ENCODE data around the gene GATAD2A.
A peak's percentile ranks its signal among the peaks of the same experiment; 100 is the strongest.

The GATAD2A gene

DNA sequence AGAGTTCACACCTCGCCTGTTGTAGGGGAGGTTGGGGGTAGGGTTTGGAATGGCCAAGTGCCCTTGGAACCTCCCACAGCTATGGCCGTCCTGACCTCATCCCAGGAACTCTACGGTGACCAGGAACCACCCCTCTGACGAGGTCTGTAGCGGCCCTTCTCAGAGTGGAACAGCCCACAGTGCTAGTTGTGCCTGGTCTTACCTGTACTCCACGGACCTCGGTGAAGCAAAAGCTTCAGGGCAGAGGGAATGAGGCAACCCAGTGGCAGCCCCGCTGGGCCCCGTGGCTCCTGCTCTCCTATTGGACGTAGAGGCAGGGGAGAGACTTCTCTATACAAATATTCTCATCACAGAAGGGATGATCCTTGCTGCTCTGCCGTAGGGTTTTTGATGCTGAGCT, 102.7 kb downstream of the GATAD2A start:
- H3K4me3 Mint-ChIP-seq, result no peak overlapping the region
- ATAC-seq (no peak), DNase-seq (no peak)
- no peaks in the 10 kb centered on the region for H3K9me3 Mint-ChIP-seq
- H3K4me1 Mint-ChIP-seq, result no peaks in the 10 kb centered on the region
- peak overlapping the region in 1 of 2 donors; percentile 50 for H3K27ac Mint-ChIP-seq
- H3K27me3 Mint-ChIP-seq, result no peaks in the 10 kb centered on the region

- Mint-ChIP-seq H3K4me1 (peaks cover 12% of the 10 kb centered on the region), H3K27ac (no peak overlapping the region), H3K9me3 (no peaks in the 10 kb centered on the region), H3K27me3 (no peaks in the 10 kb centered on the region), H3K4me3 (no peak overlapping the region)
- DNase-seq (no peak), ATAC-seq (no peak)
Measured at GRCh38 chr19:19510432-19510831, 105.0 kb downstream of the GATAD2A start.

DNA sequence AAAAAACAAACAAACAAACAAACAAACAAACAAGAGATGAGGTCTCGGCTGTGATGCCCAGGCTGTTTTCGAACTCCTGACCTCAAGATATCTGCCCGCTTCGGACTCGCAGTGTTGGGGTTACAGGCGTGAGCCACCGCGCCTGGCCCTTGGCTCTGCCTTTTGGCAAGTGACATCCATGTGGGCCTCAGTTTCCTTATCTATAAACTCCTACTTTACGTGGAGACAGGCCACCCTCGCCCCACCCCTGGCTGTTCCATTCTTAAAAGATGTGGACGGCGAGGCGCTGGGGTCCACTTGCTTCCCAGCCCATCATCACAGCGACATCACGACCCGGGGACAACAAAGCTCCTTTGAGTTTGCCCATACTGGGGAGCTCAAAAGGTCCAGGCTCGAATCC, 108.2 kb downstream of the GATAD2A start:
- no peak for ATAC-seq
- Mint-ChIP-seq H3K27me3 (no peaks in the 10 kb centered on the region), H3K4me3 (peak overlapping the region in 1 of 2 donors; percentile 73), H3K4me1 (peaks cover 33% of the 10 kb centered on the region), H3K27ac (peak overlapping the region in 1 of 2 donors; percentile 34), H3K9me3 (no peaks in the 10 kb centered on the region)
- no peak for DNase-seq

DNA sequence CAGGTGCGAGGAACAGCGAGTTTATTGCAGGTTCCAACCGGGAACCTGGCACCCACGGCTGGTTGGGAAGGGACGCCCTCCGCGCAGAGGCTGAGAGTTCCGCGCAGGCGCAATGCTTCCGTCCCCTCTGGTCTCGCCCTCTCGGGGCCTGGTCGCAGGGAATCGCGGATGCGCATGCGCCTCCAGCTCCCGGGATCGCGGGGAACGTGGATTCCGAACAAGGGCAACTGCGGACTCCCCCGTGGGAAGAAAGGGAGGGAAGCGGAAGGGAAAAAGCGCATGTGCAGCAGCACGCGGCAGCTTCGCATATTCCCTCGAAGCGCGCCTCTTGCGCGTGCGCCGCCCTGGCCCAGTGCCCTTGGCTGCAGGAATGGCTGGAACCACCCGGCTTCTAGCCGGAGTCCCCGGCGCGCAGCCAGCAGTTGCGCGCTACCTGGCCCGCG, 108.8 kb downstream of the GATAD2A start:
- DNase-seq (no peak), ATAC-seq (no peak)
- peak overlapping the region; percentile 50 to 73 for H3K4me3 Mint-ChIP-seq
- H3K4me1 Mint-ChIP-seq, result peaks cover 37% of the 10 kb centered on the region
- no peaks in the 10 kb centered on the region for H3K9me3 Mint-ChIP-seq
- peak overlapping the region in 1 of 2 donors; percentile 42 for H3K27ac Mint-ChIP-seq
- no peaks in the 10 kb centered on the region for H3K27me3 Mint-ChIP-seq

DNA sequence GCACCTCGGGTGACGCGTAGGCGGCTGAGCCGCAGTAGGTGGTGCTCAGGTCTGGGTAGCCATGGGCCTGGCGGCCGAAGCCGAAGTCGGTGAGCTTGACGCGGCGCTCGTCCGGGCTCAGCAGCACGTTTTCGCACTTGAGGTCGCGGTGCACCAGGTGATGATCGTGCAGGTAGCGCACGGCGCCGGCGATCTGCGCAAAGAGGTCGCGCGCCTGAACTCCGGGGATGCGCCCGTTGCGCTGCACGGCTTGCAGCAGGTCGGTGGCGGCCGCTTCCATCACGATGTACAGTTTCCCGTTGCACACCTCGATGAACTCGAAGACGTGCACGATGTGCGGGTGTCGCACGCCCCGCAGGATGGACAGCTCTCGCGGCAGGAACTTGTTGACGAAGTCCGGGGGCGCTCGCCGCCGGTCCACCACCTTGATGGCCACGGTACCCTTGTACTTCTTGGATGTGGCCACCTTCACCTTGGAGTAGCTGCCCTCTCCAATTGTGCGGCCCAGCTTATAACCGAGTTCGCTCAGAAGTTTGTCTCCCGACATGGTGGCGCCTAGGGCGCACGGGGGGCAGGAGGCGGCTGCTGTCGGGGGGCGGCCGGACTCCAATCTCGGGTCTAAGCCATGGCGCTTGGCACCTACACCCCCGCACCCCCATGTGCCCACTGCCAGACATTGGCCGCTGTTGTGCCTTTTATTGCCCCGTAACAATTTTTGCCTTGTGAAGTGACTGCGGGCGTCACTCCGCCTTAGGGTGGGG, 109.6 kb downstream of the GATAD2A start, which contains the start of gene TSSK6:
TSS of gene TSSK6 (minus strand) at position 668 of the 761 bp plus-strand sequence. CDS start at position 547, 121 bp downstream.
- H3K27me3 Mint-ChIP-seq, result no peaks in the 10 kb centered on the region
- ATAC-seq (no peak), DNase-seq (no peak)
- H3K4me1 Mint-ChIP-seq, result peaks cover 45% of the 10 kb centered on the region
- H3K9me3 Mint-ChIP-seq, result no peaks in the 10 kb centered on the region
- H3K27ac Mint-ChIP-seq, result peak within 1 kb of the TSS; percentile 95 to 96
- peak within 1 kb of the TSS; percentile 86 to 93 for H3K4me3 Mint-ChIP-seq

DNA sequence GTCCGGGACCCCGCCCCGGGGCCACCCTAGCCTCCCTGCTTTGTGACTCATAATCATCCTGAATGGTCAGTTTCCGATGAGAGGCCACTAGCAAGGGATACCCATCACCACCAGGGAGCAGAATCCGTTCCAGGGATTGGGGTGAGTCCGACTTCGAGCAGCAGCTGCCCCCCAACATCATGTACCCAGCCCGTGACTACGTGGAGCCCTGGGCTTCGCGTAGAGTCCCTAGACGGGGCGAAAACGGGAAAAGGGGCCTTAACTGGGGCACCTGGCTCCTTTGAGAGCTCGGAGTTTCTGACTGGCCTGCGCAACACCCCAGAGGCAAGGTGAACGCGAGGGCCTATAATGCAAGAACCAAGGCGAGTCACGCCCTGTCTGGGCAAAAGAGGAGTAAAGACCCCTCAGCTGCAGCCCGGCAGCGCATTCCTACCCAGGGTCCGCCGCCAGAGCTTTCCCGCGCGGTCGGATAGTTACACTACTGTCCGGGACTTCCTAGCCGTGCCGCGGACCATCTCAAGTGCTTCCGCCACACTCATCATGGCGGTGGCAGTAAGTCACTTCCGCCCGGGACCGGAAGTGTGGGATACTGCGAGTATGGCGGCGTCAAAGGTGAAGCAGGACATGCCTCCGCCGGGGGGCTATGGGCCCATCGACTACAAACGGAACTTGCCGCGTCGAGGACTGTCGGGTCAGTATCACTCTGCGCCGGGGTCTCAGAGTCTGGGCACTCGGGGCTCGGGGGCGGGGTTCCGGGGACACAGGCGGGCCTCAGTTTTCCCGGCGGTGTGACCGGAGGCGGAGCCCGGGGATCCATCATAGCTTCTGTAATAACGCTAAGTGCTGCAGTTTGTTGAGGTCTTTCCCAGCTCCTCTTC, 110.4 kb downstream of the GATAD2A start, which contains the start of gene NDUFA13:
TSS of gene NDUFA13 (plus strand) at position 584 of the 878 bp plus-strand sequence. CDS start at position 598, 14 bp downstream.
- ATAC-seq (peak; percentile 93), DNase-seq (peak; percentile 94 to 95)
- peak within 1 kb of the TSS; percentile 95 to 96 for H3K27ac Mint-ChIP-seq
- no peaks in the 10 kb centered on the region for H3K9me3 Mint-ChIP-seq
- peaks cover 53% of the 10 kb centered on the region for H3K4me1 Mint-ChIP-seq
- peak within 1 kb of the TSS; percentile 86 to 93 for H3K4me3 Mint-ChIP-seq
- H3K27me3 Mint-ChIP-seq, result no peaks in the 10 kb centered on the region

- no peaks in the 10 kb centered on the region for H3K9me3 Mint-ChIP-seq
- peak overlapping the region; percentile 33 to 96 for H3K27ac Mint-ChIP-seq
- no peak for DNase-seq
- H3K4me3 Mint-ChIP-seq, result peak overlapping the region; percentile 86 to 93
- H3K4me1 Mint-ChIP-seq, result peaks cover 56% of the 10 kb centered on the region
- H3K27me3 Mint-ChIP-seq, result no peaks in the 10 kb centered on the region
- ATAC-seq, result no peak
Measured at GRCh38 chr19:19517235-19517619, 111.8 kb downstream of the GATAD2A start.

- Mint-ChIP-seq H3K9me3 (no peaks in the 10 kb centered on the region), H3K4me3 (no peak overlapping the region), H3K4me1 (peaks cover 53% of the 10 kb centered on the region), H3K27ac (no peak overlapping the region), H3K27me3 (no peaks in the 10 kb centered on the region)
- no peak for ATAC-seq
- DNase-seq, result no peak
Measured at GRCh38 chr19:19520989-19521388, 115.5 kb downstream of the GATAD2A start.

- H3K9me3 Mint-ChIP-seq, result no peaks in the 10 kb centered on the region
- no peak overlapping the region for H3K4me3 Mint-ChIP-seq
- H3K27me3 Mint-ChIP-seq, result no peaks in the 10 kb centered on the region
- DNase-seq (no peak), ATAC-seq (no peak)
- H3K4me1 Mint-ChIP-seq, result peaks cover 46% of the 10 kb centered on the region
- no peak overlapping the region for H3K27ac Mint-ChIP-seq
Measured at GRCh38 chr19:19523177-19523576, 117.7 kb downstream of the GATAD2A start.

- DNase-seq (no peak), ATAC-seq (no peak)
- Mint-ChIP-seq H3K4me1 (peaks cover 42% of the 10 kb centered on the region), H3K27ac (peak overlapping the region in 1 of 2 donors; percentile 19), H3K27me3 (no peaks in the 10 kb centered on the region), H3K4me3 (no peak overlapping the region), H3K9me3 (no peaks in the 10 kb centered on the region)
Measured at GRCh38 chr19:19524053-19524452, 118.6 kb downstream of the GATAD2A start.

GRCh38 chr19:19525611-19526380, 120.3 kb downstream of the GATAD2A start:
- ATAC-seq (no peak), DNase-seq (no peak)
- no peak overlapping the region for H3K4me3 Mint-ChIP-seq
- H3K27ac Mint-ChIP-seq, result no peak overlapping the region
- no peaks in the 10 kb centered on the region for H3K27me3 Mint-ChIP-seq
- H3K9me3 Mint-ChIP-seq, result no peaks in the 10 kb centered on the region
- H3K4me1 Mint-ChIP-seq, result peaks cover 24% of the 10 kb centered on the region

- Mint-ChIP-seq H3K4me3 (no peak overlapping the region), H3K4me1 (peaks cover 21% of the 10 kb centered on the region), H3K27me3 (no peaks in the 10 kb centered on the region), H3K9me3 (no peaks in the 10 kb centered on the region), H3K27ac (no peak overlapping the region)
- DNase-seq, result no peak
- no peak for ATAC-seq
Measured at GRCh38 chr19:19526581-19527370, 121.3 kb downstream of the GATAD2A start.

DNA sequence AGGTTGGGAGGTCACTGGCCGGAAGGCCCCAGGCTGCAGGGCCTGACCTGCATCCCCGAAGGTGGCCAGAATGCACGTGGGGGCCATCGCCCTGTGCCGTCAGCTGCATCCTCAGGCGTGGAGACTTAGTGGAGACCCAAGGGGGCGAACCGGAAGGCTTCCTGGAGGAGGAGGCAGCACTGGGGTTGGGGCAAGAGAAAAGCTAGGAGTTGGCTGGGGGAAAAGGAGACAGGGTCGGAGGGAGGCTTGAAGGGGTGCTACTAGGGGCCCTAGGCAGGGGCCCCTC, 121.8 kb downstream of the GATAD2A start:
- Mint-ChIP-seq H3K9me3 (no peaks in the 10 kb centered on the region), H3K27ac (peak overlapping the region in 1 of 2 donors; percentile 12), H3K4me3 (no peak overlapping the region), H3K4me1 (peaks cover 26% of the 10 kb centered on the region), H3K27me3 (no peaks in the 10 kb centered on the region)
- ATAC-seq (no peak), DNase-seq (no peak)

- ATAC-seq, result peak; percentile 10
- H3K9me3 Mint-ChIP-seq, result no peaks in the 10 kb centered on the region
- H3K27ac Mint-ChIP-seq, result peak overlapping the region in 1 of 2 donors; percentile 12
- no peak overlapping the region for H3K4me3 Mint-ChIP-seq
- H3K27me3 Mint-ChIP-seq, result no peaks in the 10 kb centered on the region
- DNase-seq, result no peak
- peaks cover 26% of the 10 kb centered on the region for H3K4me1 Mint-ChIP-seq
Measured at GRCh38 chr19:19527674-19528625, 122.5 kb downstream of the GATAD2A start.
